Measurements from ENCODE around the gene PROKR1. TPM values are rescaled to one million over a fixed set of nuclear protein-coding genes. Genes with fewer than 3 reads are reported as not detected.
"Not testable (repeated sequence)": the region's sequence is repeated elsewhere in the genome, so short reads cannot be mapped to it uniquely, and the experiment has no call there.

PROKR1 gene
- total RNA-seq = not detected in 2 replicates

GRCh38 chr2:68643011-68643873 lies at the start of gene PROKR1:
PROKR1 (plus strand) TSS chr2:68643579; CDS start chr2:68645822, 2,243 bp downstream.
- Mint-ChIP-seq H3K36me3 (ENCODE audit: low read depth) (peaks cover 3% of the 10 kb centered on the region), H3K27ac (no peak within 1 kb of the TSS), H3K4me3 (peak within 1 kb of the TSS; percentile 8), H3K9me3 (peaks cover 5% of the 10 kb centered on the region), H3K4me1 (ENCODE audit: low read depth) (peaks cover 12% of the 10 kb centered on the region), H3K27me3 (ENCODE audit: insufficient read depth) (peaks cover 57% of the 10 kb centered on the region)
- intact Hi-C loops (cut with micrococcal nuclease) = loop anchor here (1.0 kb wide), 1 partner anchor 10 kb away; no protein-coding TSS in a partner anchor
- DNase-seq (ENCODE audit: low spot score) = no peak

- no peaks in the 10 kb centered on the region for H3K36me3 Mint-ChIP-seq (ENCODE audit: low read depth)
- H3K4me1 Mint-ChIP-seq (ENCODE audit: low read depth) = peaks cover 8% of the 10 kb centered on the region
- H3K27me3 Mint-ChIP-seq (ENCODE audit: insufficient read depth) = peaks cover 6% of the 10 kb centered on the region
- intact Hi-C loops (cut with micrococcal nuclease) = loop anchor here (2.0 to 5.0 kb wide), 2 partner anchors 72 to 115 kb away; no protein-coding TSS in a partner anchor
- no peak for DNase-seq (ENCODE audit: low spot score)
- no peak overlapping the region for H3K4me3 Mint-ChIP-seq
- H3K27ac Mint-ChIP-seq = no peak overlapping the region
- no peaks in the 10 kb centered on the region for H3K9me3 Mint-ChIP-seq
Measured at GRCh38 chr2:68594041-68594440, 49.3 kb upstream of the PROKR1 start.

- Mint-ChIP-seq H3K4me1 (ENCODE audit: low read depth) (peaks cover 8% of the 10 kb centered on the region), H3K27ac (no peak overlapping the region), H3K4me3 (no peak overlapping the region), H3K27me3 (ENCODE audit: insufficient read depth) (peaks cover 6% of the 10 kb centered on the region), H3K36me3 (ENCODE audit: low read depth) (no peaks in the 10 kb centered on the region), H3K9me3 (no peaks in the 10 kb centered on the region)
- intact Hi-C loops (cut with micrococcal nuclease) = loop anchor here (1.0 to 5.0 kb wide), 5 partner anchors 73 to 132 kb away; no protein-coding TSS in a partner anchor
- peak; percentile 35 for DNase-seq (ENCODE audit: low spot score)
Measured at GRCh38 chr2:68594674-68595492, 48.5 kb upstream of the PROKR1 start.

GRCh38 chr2:68595493-68595785 lies 47.9 kb upstream of the PROKR1 start:
- not testable (repeated sequence) for H3K9me3 Mint-ChIP-seq; DNase-seq (ENCODE audit: low spot score); H3K27ac Mint-ChIP-seq; H3K27me3 Mint-ChIP-seq (ENCODE audit: insufficient read depth); H3K4me3 Mint-ChIP-seq; H3K36me3 Mint-ChIP-seq (ENCODE audit: low read depth); H3K4me1 Mint-ChIP-seq (ENCODE audit: low read depth)
- intact Hi-C loops (cut with micrococcal nuclease) = loop anchor here (1.0 to 2.0 kb wide), 4 partner anchors 107 to 132 kb away; no protein-coding TSS in a partner anchor

GRCh38 chr2:68600495-68600894 lies 42.9 kb upstream of the PROKR1 start:
- peaks cover 12% of the 10 kb centered on the region for H3K9me3 Mint-ChIP-seq
- DNase-seq (ENCODE audit: low spot score); H3K4me3 Mint-ChIP-seq; intact Hi-C loops (cut with micrococcal nuclease); H3K27ac Mint-ChIP-seq; H3K36me3 Mint-ChIP-seq (ENCODE audit: low read depth); H3K4me1 Mint-ChIP-seq (ENCODE audit: low read depth): not testable (repeated sequence)
- peaks cover 22% of the 10 kb centered on the region for H3K27me3 Mint-ChIP-seq (ENCODE audit: insufficient read depth)

- H3K27me3 Mint-ChIP-seq (ENCODE audit: insufficient read depth) = peaks cover 17% of the 10 kb centered on the region
- no peaks in the 10 kb centered on the region for H3K36me3 Mint-ChIP-seq (ENCODE audit: low read depth)
- H3K27ac Mint-ChIP-seq = no peak overlapping the region
- no peak overlapping the region for H3K4me3 Mint-ChIP-seq
- intact Hi-C loops (cut with micrococcal nuclease) = no loop called here
- DNase-seq (ENCODE audit: low spot score) = no peak
- H3K9me3 Mint-ChIP-seq = peaks cover 12% of the 10 kb centered on the region
- no peaks in the 10 kb centered on the region for H3K4me1 Mint-ChIP-seq (ENCODE audit: low read depth)
Measured at GRCh38 chr2:68603059-68603458, 40.3 kb upstream of the PROKR1 start.

- Mint-ChIP-seq H3K27me3 (ENCODE audit: insufficient read depth) (peaks cover 16% of the 10 kb centered on the region), H3K9me3 (peaks cover 12% of the 10 kb centered on the region), H3K36me3 (ENCODE audit: low read depth) (no peaks in the 10 kb centered on the region), H3K27ac (no peak overlapping the region), H3K4me3 (no peak overlapping the region), H3K4me1 (ENCODE audit: low read depth) (no peaks in the 10 kb centered on the region)
- DNase-seq (ENCODE audit: low spot score) = no peak
- intact Hi-C loops (cut with micrococcal nuclease) = no loop called here
Measured at GRCh38 chr2:68604077-68604476, 39.3 kb upstream of the PROKR1 start.

GRCh38 chr2:68605939-68606338 lies 37.4 kb upstream of the PROKR1 start:
- no peak for DNase-seq (ENCODE audit: low spot score)
- no peaks in the 10 kb centered on the region for H3K36me3 Mint-ChIP-seq (ENCODE audit: low read depth)
- no peak overlapping the region for H3K4me3 Mint-ChIP-seq
- no peaks in the 10 kb centered on the region for H3K4me1 Mint-ChIP-seq (ENCODE audit: low read depth)
- peaks cover 19% of the 10 kb centered on the region for H3K27me3 Mint-ChIP-seq (ENCODE audit: insufficient read depth)
- intact Hi-C loops (cut with micrococcal nuclease) = no loop called here
- no peak overlapping the region for H3K27ac Mint-ChIP-seq
- peaks cover 23% of the 10 kb centered on the region for H3K9me3 Mint-ChIP-seq

GRCh38 chr2:68606759-68607158 lies 36.6 kb upstream of the PROKR1 start:
- no peak for DNase-seq (ENCODE audit: low spot score)
- H3K4me3 Mint-ChIP-seq = no peak overlapping the region
- no peaks in the 10 kb centered on the region for H3K36me3 Mint-ChIP-seq (ENCODE audit: low read depth)
- peaks cover 13% of the 10 kb centered on the region for H3K27me3 Mint-ChIP-seq (ENCODE audit: insufficient read depth)
- intact Hi-C loops (cut with micrococcal nuclease) = no loop called here
- no peaks in the 10 kb centered on the region for H3K4me1 Mint-ChIP-seq (ENCODE audit: low read depth)
- no peak overlapping the region for H3K27ac Mint-ChIP-seq
- H3K9me3 Mint-ChIP-seq = peaks cover 19% of the 10 kb centered on the region

- no peak overlapping the region for H3K4me3 Mint-ChIP-seq
- H3K36me3 Mint-ChIP-seq (ENCODE audit: low read depth) = no peaks in the 10 kb centered on the region
- no peak for DNase-seq (ENCODE audit: low spot score)
- H3K27me3 Mint-ChIP-seq (ENCODE audit: insufficient read depth) = peaks cover 6% of the 10 kb centered on the region
- intact Hi-C loops (cut with micrococcal nuclease) = no loop called here
- H3K27ac Mint-ChIP-seq = no peak overlapping the region
- H3K9me3 Mint-ChIP-seq = peaks cover 16% of the 10 kb centered on the region
- H3K4me1 Mint-ChIP-seq (ENCODE audit: low read depth) = no peaks in the 10 kb centered on the region
Measured at GRCh38 chr2:68607837-68608236, 35.5 kb upstream of the PROKR1 start.

- no peak for DNase-seq (ENCODE audit: low spot score)
- H3K4me3 Mint-ChIP-seq = no peak overlapping the region
- H3K27me3 Mint-ChIP-seq (ENCODE audit: insufficient read depth) = peaks cover 2% of the 10 kb centered on the region
- no peaks in the 10 kb centered on the region for H3K36me3 Mint-ChIP-seq (ENCODE audit: low read depth)
- intact Hi-C loops (cut with micrococcal nuclease) = no loop called here
- H3K27ac Mint-ChIP-seq = no peak overlapping the region
- H3K4me1 Mint-ChIP-seq (ENCODE audit: low read depth) = no peaks in the 10 kb centered on the region
- H3K9me3 Mint-ChIP-seq = peaks cover 16% of the 10 kb centered on the region
Measured at GRCh38 chr2:68612765-68613519, 30.4 kb upstream of the PROKR1 start.

GRCh38 chr2:68620772-68621171 lies 22.6 kb upstream of the PROKR1 start:
- no peak overlapping the region for H3K4me3 Mint-ChIP-seq
- no peaks in the 10 kb centered on the region for H3K4me1 Mint-ChIP-seq (ENCODE audit: low read depth)
- no peak overlapping the region for H3K27ac Mint-ChIP-seq
- H3K9me3 Mint-ChIP-seq = peaks cover 6% of the 10 kb centered on the region
- H3K36me3 Mint-ChIP-seq (ENCODE audit: low read depth) = no peaks in the 10 kb centered on the region
- DNase-seq (ENCODE audit: low spot score) = no peak
- intact Hi-C loops (cut with micrococcal nuclease) = no loop called here
- H3K27me3 Mint-ChIP-seq (ENCODE audit: insufficient read depth) = peaks cover 5% of the 10 kb centered on the region
